GM12878 (cell line): ENCODE measurements around the gene MVK. TPM values are rescaled to one million over a fixed set of nuclear protein-coding genes. Genes with fewer than 3 reads are reported as not detected.

Source experiments
- BACH1 ChIP-seq: fragments of 450-650 bp; IDR thresholded peaks from 2 replicates; pipeline ENCODE4 v1.6.1; 2017; ENCODE audit warnings: mild to moderate bottlenecking, borderline replicate concordance
- BHLHE40 ChIP-seq, 2 experiments: fragments of 450-650 bp in 1 of 2; IDR thresholded peaks; 2 replicates each; pipeline ENCODE4 v1.6.1; 2011 to 2017; ENCODE audit warnings: low read depth in 2 of 2, borderline replicate concordance in 1 of 2, improper control_type of control experiment in 1 of 2, low read length in 1 of 2, mild to moderate bottlenecking in 1 of 2
- CREB1 ChIP-seq: IDR thresholded peaks from 2 replicates; pipeline ENCODE4 v1.6.1; 2012; ENCODE audit warnings: low read depth, mild to moderate bottlenecking, inconsistent platforms
- ELK1 ChIP-seq: IDR thresholded peaks from 2 replicates; pipeline ENCODE4 v1.6.1; 2012; ENCODE audit warnings: low read depth, low read length, improper control_type of control experiment
- SKIL ChIP-seq: fragments of 450-650 bp; IDR thresholded peaks from 2 replicates; pipeline ENCODE4 v1.6.1; 2017; ENCODE audit warnings: mild to moderate bottlenecking, low read depth, inconsistent platforms; ENCODE audit not compliant: poor library complexity, severe bottlenecking
- STAT3 ChIP-seq: IDR thresholded peaks from 2 replicates; pipeline ENCODE4 v1.6.1; 2011; ENCODE audit warnings: low read depth, low read length, improper control_type of control experiment
- ZBTB40 ChIP-seq: fragments of 450-650 bp; IDR thresholded peaks from 2 replicates; pipeline ENCODE4 v1.6.1; 2016; ENCODE audit warnings: mild to moderate bottlenecking, moderate library complexity, borderline replicate concordance
- polyA plus RNA-seq, 11 experiments: library from polyadenylated mRNA; depleted of rRNA in 4 of 11; unstranded in 6 of 11; stranded (reverse) in 5 of 11; fragments of >200 nt; fragmentation: Nextera tagmentation in 4 of 11; fragmentation: Illumina TruSeq in 1 of 11; extraction: Ambion mirVana in 4 of 11; extraction: Trizol in 1 of 11; gene quantifications; 1 replicate in 1 of 11; 2 replicates in 10 of 11; pipeline versions ENCODE4 v1.2.1 to v1.2.3, GENCODE V29; 2011 to 2016; ENCODE audit warnings: inconsistent platforms in 2 of 11, missing spikeins in 2 of 11, low read depth in 1 of 11
- total RNA-seq, 4 experiments: library from RNA; depleted of rRNA in 3 of 4; stranded (reverse); fragments of >200 nt in 3 of 4; fragmentation: Illumina TruSeq in 1 of 4; extraction: Trizol in 1 of 4; gene quantifications; 2 replicates each; pipeline versions ENCODE4 v1.2.1 to v1.2.3, GENCODE V29; 2013 to 2021

MVK gene
- total and polyA plus RNA-seq, 10 of the 15 experiments (the other 5 are each of a cell fraction or from before 2014, with no cell fraction given) = 0.24 to 46.7 (median 31.9) TPM

GRCh38 chr12:109612003-109612402 lies 38.4 kb downstream of the MVK start (continued):
- TF ChIP-seq ZBTB40 = no peak
- TF ChIP-seq ELK1 = no peak
- no peak for TF ChIP-seq SKIL
- no peak for TF ChIP-seq STAT3
- no peak for TF ChIP-seq BACH1
- TF ChIP-seq BHLHE40 (IDR thresholded peaks at IDR 0.05; ENCODE audit: borderline replicate concordance in 1 of 2, low read depth in 2 of 2, low read length in 1 of 2) = no peak
- no peak for TF ChIP-seq CREB1
